Common myeloid progenitor, CD34-positive (primary cell): ENCODE data around the gene KLHL26.

Experiments used
- CTCF ChIA-PET: fragments of 350-600 bp; sonication (Branson Sonifier 250); formaldehyde crosslinking; loops from one replicate; lab custom pipeline; 2021; ENCODE audit warnings: antibody characterized with exemption; lab: Charles Lee
- POLR2A ChIA-PET: fragments of 350-600 bp; sonication (Branson Sonifier 250); formaldehyde crosslinking; loops from one replicate; lab custom pipeline; 2021; ENCODE audit warnings: antibody characterized with exemption; lab: Charles Lee
- DNase-seq, 3 donors: peaks; one replicate each; pipeline versions ENCODE4 v3.0.0 to v3.0.0-alpha.2; 2013
- H3K27ac ChIP-seq, 2 experiments: 1 replicate in 1 of 2; 2 replicates in 1 of 2; pipeline ENCODE4 v1.7.0; 2013; ENCODE audit warnings: inconsistent platforms in 2 of 2, low read length in 2 of 2, mild to moderate bottlenecking in 2 of 2, low read depth in 1 of 2, moderate library complexity in 1 of 2; ENCODE audit not compliant: severe bottlenecking in 2 of 2, insufficient read depth in 1 of 2, poor library complexity in 1 of 2
- H3K27me3 ChIP-seq, 5 experiments: replicated peaks in 2 of 5; 1 replicate in 3 of 5; 2 replicates in 2 of 5; pipeline versions ENCODE4 v1.6.1 to v1.7.0; 2013; ENCODE audit warnings: low read length in 4 of 5, mild to moderate bottlenecking in 2 of 5, moderate library complexity in 2 of 5, inconsistent platforms in 1 of 5; ENCODE audit not compliant: insufficient read depth in 5 of 5, control insufficient read depth in 4 of 5
- H3K36me3 ChIP-seq, 4 experiments: 1 replicate in 2 of 4; 2 replicates in 2 of 4; pipeline versions ENCODE4 v1.6.1 to v1.7.0; 2013; ENCODE audit warnings: low read length in 3 of 4, control low read depth in 1 of 4, mild to moderate bottlenecking in 1 of 4; ENCODE audit not compliant: control insufficient read depth in 4 of 4, insufficient read depth in 4 of 4
- H3K4me1 ChIP-seq, 4 experiments: 1 replicate in 3 of 4; 2 replicates in 1 of 4; pipeline versions ENCODE4 v1.6.1 to v1.7.1; 2013; ENCODE audit warnings: low read length in 3 of 4, mild to moderate bottlenecking in 3 of 4, control low read depth in 1 of 4, inconsistent platforms in 1 of 4, moderate library complexity in 1 of 4; ENCODE audit not compliant: control insufficient read depth in 4 of 4, insufficient read depth in 4 of 4; ENCODE audit errors: control extremely low read depth in 1 of 4
- H3K4me3 ChIP-seq, 7 experiments: 1 replicate in 4 of 7; 2 replicates in 3 of 7; pipeline versions ENCODE4 v1.5.1 to v1.7.0; 2013; ENCODE audit warnings: mild to moderate bottlenecking in 7 of 7, low read length in 6 of 7, moderate library complexity in 6 of 7, inconsistent platforms in 2 of 7, low read depth in 2 of 7, control low read depth in 1 of 7; ENCODE audit not compliant: insufficient read depth in 4 of 7, control insufficient read depth in 1 of 7; ENCODE audit errors: extremely low read depth in 1 of 7
- H3K9me3 ChIP-seq, 5 experiments: 1 replicate in 4 of 5; 2 replicates in 1 of 5; pipeline versions ENCODE4 v1.6.1 to v1.7.1; 2013; ENCODE audit warnings: low read length in 4 of 5, mild to moderate bottlenecking in 2 of 5, inconsistent platforms in 1 of 5, low read depth in 1 of 5, moderate library complexity in 1 of 5; ENCODE audit not compliant: control insufficient read depth in 4 of 5, insufficient read depth in 2 of 5; ENCODE audit errors: control extremely low read depth in 1 of 5
- WGBS: methylation state at CpG from one replicate; pipeline ENCODE4 v1.1.5; 2013; ENCODE audit not compliant: insufficient coverage; 5-methylcytosine and 5-hydroxymethylcytosine counted together

KLHL26 gene

GRCh38 chr19:18633321-18633720 is 3.5 kb upstream of the KLHL26 start:
- peaks cover 0 to 22% (median 17%) of the 10 kb centered on the region in 4 experiments for H3K4me1 ChIP-seq
- DNase-seq, result no peak
- POLR2A ChIA-PET, result no interaction called here
- H3K27ac ChIP-seq, result no peak overlapping the region
- H3K36me3 ChIP-seq, result no peaks in the 10 kb centered on the region
- CTCF ChIA-PET, result interaction anchor here (0.6 kb wide), 2 partner anchors 57 to 491 kb away, joined by 3 read pairs; no protein-coding TSS in a partner anchor
- H3K9me3 ChIP-seq, result no peaks in the 10 kb centered on the region
- peaks cover 0 to 4% (median 0%) of the 10 kb centered on the region in 5 experiments for H3K27me3 ChIP-seq
- 91% methylated on average over 8 of the region's 8 CpGs for WGBS
- H3K4me3 ChIP-seq, result no peak overlapping the region

- ChIA-PET CTCF (interaction anchor here (0.6 to 1.3 kb wide), 3 partner anchors 20 to 171 kb away, joined by 3 read pairs; no protein-coding TSS in a partner anchor), POLR2A (no interaction called here)
- no peaks in the 10 kb centered on the region for H3K9me3 ChIP-seq
- DNase-seq, result no peak
- H3K4me3 ChIP-seq, result no peak overlapping the region
- no peaks in the 10 kb centered on the region for H3K36me3 ChIP-seq
- peaks cover 0 to 21% (median 17%) of the 10 kb centered on the region in 4 experiments for H3K4me1 ChIP-seq
- H3K27me3 ChIP-seq, result peaks cover 0 to 4% (median 0%) of the 10 kb centered on the region in 5 experiments
- 79% methylated on average over 8 of the region's 12 CpGs for WGBS
- no peak overlapping the region for H3K27ac ChIP-seq
Observed at GRCh38 chr19:18634612-18635297, 2.1 kb upstream of the KLHL26 start.

GRCh38 chr19:18635831-18636182 is 1.0 kb upstream of the KLHL26 start:
- Histone ChIP-seq H3K36me3 (no peaks in the 10 kb centered on the region), H3K9me3 (no peaks in the 10 kb centered on the region), H3K27ac (no peak overlapping the region), H3K4me1 (peaks cover 0 to 21% (median 17%) of the 10 kb centered on the region in 4 experiments), H3K4me3 (peak overlapping the region in 3 of 7 experiments; percentile 24 to 87 (median 79)), H3K27me3 (peaks cover 0 to 2% (median 0%) of the 10 kb centered on the region in 5 experiments)
- no peak for DNase-seq
- ChIA-PET CTCF (interaction anchor here (1.3 kb wide), 1 partner anchor 21 kb away, joined by 3 read pairs; no protein-coding TSS in a partner anchor), POLR2A (no interaction called here)
- 0% methylated on average over 2 of the region's 6 CpGs for WGBS

- 1% methylated on average over 30 of the region's 44 CpGs for WGBS
- Histone ChIP-seq H3K4me1 (peaks cover 0 to 21% (median 17%) of the 10 kb centered on the region in 4 experiments), H3K9me3 (no peaks in the 10 kb centered on the region), H3K36me3 (no peaks in the 10 kb centered on the region), H3K27ac (no peak overlapping the region), H3K27me3 (peaks cover 0 to 2% (median 0%) of the 10 kb centered on the region in 5 experiments), H3K4me3 (peak overlapping the region; percentile 49 to 93 (median 79))
- DNase-seq, result peak; percentile 97 to 98 (median 98)
- ChIA-PET POLR2A (no interaction called here), CTCF (no interaction called here)
Observed at GRCh38 chr19:18636183-18636968, 452 bp upstream of the KLHL26 start.

GRCh38 chr19:18637673-18638630 is 1.1 kb downstream of the KLHL26 start:
- H3K27me3 ChIP-seq, result peaks cover 0 to 2% (median 0%) of the 10 kb centered on the region in 5 experiments
- H3K9me3 ChIP-seq, result no peaks in the 10 kb centered on the region
- no peak for DNase-seq
- CTCF ChIA-PET, result no interaction called here
- H3K27ac ChIP-seq, result peak overlapping the region in 1 of 2 experiments; percentile 82
- H3K4me1 ChIP-seq, result peaks cover 0 to 21% (median 17%) of the 10 kb centered on the region in 4 experiments
- H3K4me3 ChIP-seq, result peak overlapping the region in 6 of 7 experiments; percentile 75 to 93 (median 83)
- WGBS, result 94% methylated on average over 2 of the region's 3 CpGs
- POLR2A ChIA-PET, result no interaction called here
- H3K36me3 ChIP-seq, result no peaks in the 10 kb centered on the region

- no peaks in the 10 kb centered on the region for H3K36me3 ChIP-seq
- no peak overlapping the region for H3K4me3 ChIP-seq
- H3K4me1 ChIP-seq, result peaks cover 0 to 30% (median 24%) of the 10 kb centered on the region in 4 experiments
- peaks cover 0 to 2% (median 0%) of the 10 kb centered on the region in 5 experiments for H3K27me3 ChIP-seq
- 93% methylated on average over 5 of the region's 8 CpGs for WGBS
- H3K9me3 ChIP-seq, result no peaks in the 10 kb centered on the region
- H3K27ac ChIP-seq, result no peak overlapping the region
- ChIA-PET POLR2A (no interaction called here), CTCF (interaction anchor here (1.1 kb wide), 3 partner anchors 35 to 51 kb away, joined by 3 read pairs; partner anchors contain the start of gene REX1BD)
- DNase-seq, result no peak
Observed at GRCh38 chr19:18639706-18640243, 2.9 kb downstream of the KLHL26 start.
